ENCODE results near the gene SLC25A21.
"Not testable (repeated sequence)": the region's sequence is repeated elsewhere in the genome, so short reads cannot be mapped to it uniquely, and the experiment has no call there.

SLC25A21 gene

GRCh38 chr14:37083599-37083998, 88.8 kb downstream of the SLC25A21 start:
- FAIRE-seq = no peak

GRCh38 chr14:37082449-37082848, 90.0 kb downstream of the SLC25A21 start:
- FAIRE-seq = no peak

- FAIRE-seq = no peak
These were observed 90.5 kb downstream of the SLC25A21 start for GRCh38 chr14:37081856-37082255.

GRCh38 chr14:37081218-37081617, 91.2 kb downstream of the SLC25A21 start:
- no peak for FAIRE-seq

GRCh38 chr14:37078131-37078530, 94.3 kb downstream of the SLC25A21 start:
- no peak for FAIRE-seq

- not testable (repeated sequence) for FAIRE-seq
These were observed 98.1 kb downstream of the SLC25A21 start for GRCh38 chr14:37074320-37074719.

- no peak for FAIRE-seq
These were observed 108.8 kb downstream of the SLC25A21 start for GRCh38 chr14:37063467-37064240.

GRCh38 chr14:37062191-37062803, 110.1 kb downstream of the SLC25A21 start:
- no peak for FAIRE-seq

- FAIRE-seq = no peak
These were observed 110.7 kb downstream of the SLC25A21 start for GRCh38 chr14:37061697-37062096.

GRCh38 chr14:37060496-37061260, 111.7 kb downstream of the SLC25A21 start:
- FAIRE-seq = no peak

- FAIRE-seq = no peak
These were observed 114.6 kb downstream of the SLC25A21 start for GRCh38 chr14:37057776-37058175.

GRCh38 chr14:37056473-37056872, 115.9 kb downstream of the SLC25A21 start:
- no peak for FAIRE-seq

GRCh38 chr14:37054869-37055268, 117.5 kb downstream of the SLC25A21 start:
- no peak for FAIRE-seq

- no peak for FAIRE-seq
These were observed 118.3 kb downstream of the SLC25A21 start for GRCh38 chr14:37054144-37054543.

- FAIRE-seq = no peak
These were observed 120.7 kb downstream of the SLC25A21 start for GRCh38 chr14:37051680-37052079.

- FAIRE-seq = no peak
These were observed 121.3 kb downstream of the SLC25A21 start for GRCh38 chr14:37051153-37051552.

GRCh38 chr14:37048666-37049071, 123.7 kb downstream of the SLC25A21 start:
- no peak for FAIRE-seq

- FAIRE-seq = no peak
These were observed 124.4 kb downstream of the SLC25A21 start for GRCh38 chr14:37047996-37048395.

- no peak for FAIRE-seq
These were observed 125.2 kb downstream of the SLC25A21 start for GRCh38 chr14:37047226-37047625.

- FAIRE-seq = no peak
These were observed 125.6 kb downstream of the SLC25A21 start for GRCh38 chr14:37046815-37047214.

- no peak for FAIRE-seq
These were observed 126.9 kb downstream of the SLC25A21 start for GRCh38 chr14:37045340-37046061.

- no peak for FAIRE-seq
These were observed 134.6 kb downstream of the SLC25A21 start for GRCh38 chr14:37037636-37038387.

All from islet of Langerhans (tissue), 1 donor.